GM12878 (cell line): ENCODE results near the gene C12orf60.

Experiments used
- HDGF ChIP-seq: fragments of 450-650 bp; IDR thresholded peaks from 2 replicates; pipeline ENCODE4 v1.6.1; 2016; ENCODE audit warnings: antibody characterized with exemption
- KDM1A ChIP-seq: fragments of 200-600 bp; sonication (generic); IDR thresholded peaks from 2 replicates; pipeline ENCODE4 v1.6.1; 2016; ENCODE audit warnings: borderline replicate concordance
- POLR2A ChIP-seq: IDR thresholded peaks from 2 replicates; pipeline ENCODE4 v1.6.1; 2011; ENCODE audit warnings: low read depth, mild to moderate bottlenecking, low read length
- REST ChIP-seq: IDR thresholded peaks from 2 replicates; pipeline ENCODE4 v1.6.1; 2012; ENCODE audit warnings: mild to moderate bottlenecking, low read depth, low read length
- SIN3A ChIP-seq: IDR thresholded peaks from 2 replicates; pipeline ENCODE4 v1.6.1; 2012; ENCODE audit warnings: low read depth, low read length, improper control_type of control experiment
- SMAD1 ChIP-seq: fragments of 450-650 bp; IDR thresholded peaks from 2 replicates; pipeline ENCODE4 v1.6.1; 2018; ENCODE audit warnings: mild to moderate bottlenecking, low read depth; ENCODE audit not compliant: partially characterized antibody
- SP1 ChIP-seq: IDR thresholded peaks from one replicate; pipeline ENCODE4 v1.6.1; 2011; ENCODE audit warnings: low read depth, low read length
- SREBF1 ChIP-seq: IDR thresholded peaks from 2 replicates; pipeline ENCODE4 v1.6.1; 2012; ENCODE audit warnings: mild to moderate bottlenecking, low read length
- TF ChIP-seq, protein P1 (sequence below), 3 experiments: IDR thresholded peaks in 2 of 3; conservative IDR thresholded peaks in 1 of 3; 2 replicates each; pipeline ENCODE4 v1.5.1; 2011; ENCODE audit warnings: low read depth in 3 of 3, low read length in 3 of 3, mild to moderate bottlenecking in 3 of 3, control low read depth in 2 of 3, moderate library complexity in 2 of 3, inconsistent platforms in 1 of 3, mixed read lengths in 1 of 3; ENCODE audit not compliant: control insufficient read depth in 2 of 3, insufficient read depth in 1 of 3; ENCODE audit errors: extremely low read depth in 1 of 3
- TF ChIP-seq, protein P2 (sequence below): IDR thresholded peaks from 2 replicates; pipeline ENCODE4 v1.6.1; 2011; ENCODE audit warnings: borderline replicate concordance, low read depth, mild to moderate bottlenecking, moderate library complexity, mixed read lengths, low read length; ENCODE audit not compliant: insufficient read depth; ENCODE audit errors: extremely low read length

GRCh38 chr12:14773685-14774073 lies 29.8 kb upstream of the C12orf60 start:
- no peak for TF ChIP-seq REST
- no peak for TF ChIP-seq SMAD1
- no peak for TF ChIP-seq POLR2A
- no peak for TF ChIP-seq SP1
- TF ChIP-seq HDGF: no peak
- no peak for TF ChIP-seq KDM1A
- TF ChIP-seq SREBF1: no peak
- no peak for TF ChIP-seq SIN3A
- TF ChIP-seq, protein P1, sequence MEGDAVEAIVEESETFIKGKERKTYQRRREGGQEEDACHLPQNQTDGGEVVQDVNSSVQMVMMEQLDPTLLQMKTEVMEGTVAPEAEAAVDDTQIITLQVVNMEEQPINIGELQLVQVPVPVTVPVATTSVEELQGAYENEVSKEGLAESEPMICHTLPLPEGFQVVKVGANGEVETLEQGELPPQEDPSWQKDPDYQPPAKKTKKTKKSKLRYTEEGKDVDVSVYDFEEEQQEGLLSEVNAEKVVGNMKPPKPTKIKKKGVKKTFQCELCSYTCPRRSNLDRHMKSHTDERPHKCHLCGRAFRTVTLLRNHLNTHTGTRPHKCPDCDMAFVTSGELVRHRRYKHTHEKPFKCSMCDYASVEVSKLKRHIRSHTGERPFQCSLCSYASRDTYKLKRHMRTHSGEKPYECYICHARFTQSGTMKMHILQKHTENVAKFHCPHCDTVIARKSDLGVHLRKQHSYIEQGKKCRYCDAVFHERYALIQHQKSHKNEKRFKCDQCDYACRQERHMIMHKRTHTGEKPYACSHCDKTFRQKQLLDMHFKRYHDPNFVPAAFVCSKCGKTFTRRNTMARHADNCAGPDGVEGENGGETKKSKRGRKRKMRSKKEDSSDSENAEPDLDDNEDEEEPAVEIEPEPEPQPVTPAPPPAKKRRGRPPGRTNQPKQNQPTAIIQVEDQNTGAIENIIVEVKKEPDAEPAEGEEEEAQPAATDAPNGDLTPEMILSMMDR (IDR thresholded peaks at IDR 0.05 in 2 of 3, conservative IDR thresholded peaks at IDR 0.05 in 1 of 3; ENCODE audit: control insufficient read depth in 2 of 3, extremely low read depth in 1 of 3, insufficient read depth in 1 of 3, low read depth in 3 of 3, low read length in 3 of 3): no peak
- TF ChIP-seq, protein P2, sequence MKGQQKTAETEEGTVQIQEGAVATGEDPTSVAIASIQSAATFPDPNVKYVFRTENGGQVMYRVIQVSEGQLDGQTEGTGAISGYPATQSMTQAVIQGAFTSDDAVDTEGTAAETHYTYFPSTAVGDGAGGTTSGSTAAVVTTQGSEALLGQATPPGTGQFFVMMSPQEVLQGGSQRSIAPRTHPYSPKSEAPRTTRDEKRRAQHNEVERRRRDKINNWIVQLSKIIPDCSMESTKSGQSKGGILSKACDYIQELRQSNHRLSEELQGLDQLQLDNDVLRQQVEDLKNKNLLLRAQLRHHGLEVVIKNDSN: no peak
